Measurements from ENCODE around the gene RSPO1.

The RSPO1 gene

DNA sequence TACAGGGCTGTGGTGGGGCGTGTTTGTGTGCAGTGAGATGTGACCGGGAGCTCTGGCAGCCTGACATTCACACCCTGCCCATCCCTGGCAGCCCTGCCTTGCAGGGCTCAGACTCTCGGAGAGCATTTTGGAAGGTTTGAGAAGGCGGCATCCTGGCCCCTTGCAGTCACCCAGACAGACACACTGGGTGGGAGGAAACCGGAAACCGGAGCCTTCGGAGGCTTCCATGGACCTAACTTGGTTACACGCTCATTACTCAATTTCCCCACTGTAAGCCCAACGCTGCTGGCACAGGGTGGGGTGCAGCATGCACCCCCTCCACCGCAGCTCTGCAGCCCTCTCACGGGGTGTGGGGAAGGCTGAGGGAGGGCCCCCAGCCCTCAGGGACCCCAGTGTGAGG lies 22.2 kb upstream of the RSPO1 start:
- ATAC-seq: no peak
- no peak for DNase-seq

DNA sequence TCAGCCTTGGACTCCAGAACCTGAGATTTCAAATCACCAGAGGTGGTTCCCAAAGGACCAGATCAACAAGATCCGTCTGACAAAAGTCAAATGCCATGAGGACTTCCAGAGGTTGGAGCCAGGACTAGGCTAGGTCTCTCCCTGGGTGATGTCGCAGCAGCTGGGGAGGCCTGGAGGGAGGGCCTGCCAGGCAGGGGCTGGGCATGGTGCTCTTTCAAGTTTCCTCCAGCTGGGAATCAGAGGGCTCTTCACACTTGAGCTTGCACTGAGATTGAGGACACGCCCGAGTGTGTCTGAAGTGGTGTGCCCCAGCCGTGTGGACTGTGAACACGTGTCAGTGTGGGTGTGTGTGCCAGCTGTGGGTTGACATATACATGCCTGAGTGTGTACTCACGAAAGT lies 21.3 kb upstream of the RSPO1 start:
- DNase-seq (no peak), ATAC-seq (no peak)

DNA sequence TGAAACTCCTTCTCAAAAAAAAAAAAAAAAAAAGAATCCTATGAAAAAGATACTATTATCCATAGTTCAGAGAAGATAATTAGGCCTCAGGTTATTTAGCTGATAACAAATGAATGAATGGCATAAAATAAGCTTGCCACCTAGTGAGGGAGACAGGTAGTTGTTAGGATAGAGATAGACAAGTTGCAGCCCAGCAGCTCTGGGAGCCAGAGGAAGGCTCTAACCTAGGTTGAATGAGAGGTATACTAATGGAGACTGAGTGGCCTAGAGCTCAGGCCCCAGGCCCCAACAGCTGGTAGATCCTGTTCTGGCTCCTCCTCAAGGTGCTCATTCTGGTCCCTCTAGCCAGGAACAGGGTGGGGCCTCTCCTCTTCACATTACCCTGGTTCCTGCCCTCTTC lies 20.6 kb upstream of the RSPO1 start:
- DNase-seq (no peak), ATAC-seq (no peak)

DNA sequence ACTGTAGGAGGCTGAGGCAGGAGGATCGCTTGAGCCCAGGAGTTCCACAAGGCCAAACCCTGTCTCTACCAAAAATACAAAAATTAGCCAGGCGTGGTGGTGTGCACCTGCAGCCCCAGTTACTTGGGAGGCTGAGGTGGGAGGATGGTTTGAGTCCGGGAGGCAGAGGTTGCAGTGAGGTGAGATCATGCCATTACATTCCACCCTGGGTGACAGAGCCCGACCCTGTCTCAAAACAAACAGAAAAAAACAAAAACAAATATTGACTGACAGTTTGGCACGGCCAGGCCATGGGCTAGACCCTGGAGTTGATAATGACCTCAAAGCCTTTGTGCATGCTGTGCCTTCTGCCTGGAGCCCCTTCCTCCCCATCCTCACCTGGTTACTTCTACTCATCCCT lies 19.2 kb upstream of the RSPO1 start:
- no peak for DNase-seq
- ATAC-seq: no peak

DNA sequence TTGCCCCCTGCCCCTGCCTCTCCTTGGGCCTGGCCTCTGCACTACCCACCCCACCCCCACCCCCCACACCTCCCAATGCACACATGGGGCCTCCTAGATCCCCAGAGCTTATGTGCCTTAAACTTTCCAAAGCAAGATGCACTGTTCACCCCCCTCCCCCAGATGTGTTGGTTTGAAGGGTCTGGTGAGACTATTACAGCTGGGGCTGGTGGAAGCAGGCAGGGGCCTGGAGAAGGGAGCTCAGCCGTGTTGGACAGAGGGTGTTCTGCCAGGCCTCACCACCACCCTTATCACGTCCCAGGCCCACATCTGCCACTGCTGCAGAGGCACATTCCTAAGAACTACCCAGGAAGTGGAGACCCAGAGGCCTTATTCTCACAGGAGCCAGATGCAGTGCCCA lies 18.3 kb upstream of the RSPO1 start:
- ATAC-seq: no peak
- DNase-seq: no peak

DNA sequence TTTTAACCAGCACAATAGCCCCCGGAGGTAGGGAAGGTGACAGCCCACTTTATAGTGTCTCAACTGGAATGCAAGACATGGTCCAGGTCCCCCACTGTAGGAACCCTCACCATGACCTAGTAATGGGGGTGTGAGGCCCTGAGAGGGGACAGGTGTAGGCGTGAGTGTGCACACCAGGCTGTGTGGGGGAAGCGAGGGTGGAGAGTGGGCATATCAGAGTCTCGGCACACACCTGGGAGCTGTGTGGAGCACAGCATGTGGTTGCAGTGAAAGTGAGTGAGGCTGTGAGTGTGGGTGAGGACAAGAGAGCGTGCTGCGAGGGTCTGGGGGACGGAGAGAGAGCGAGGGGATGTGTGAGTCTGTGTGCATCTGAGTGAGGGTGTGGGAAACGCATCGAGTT lies 17.1 kb upstream of the RSPO1 start:
- DNase-seq (no peak), ATAC-seq (no peak)

DNA sequence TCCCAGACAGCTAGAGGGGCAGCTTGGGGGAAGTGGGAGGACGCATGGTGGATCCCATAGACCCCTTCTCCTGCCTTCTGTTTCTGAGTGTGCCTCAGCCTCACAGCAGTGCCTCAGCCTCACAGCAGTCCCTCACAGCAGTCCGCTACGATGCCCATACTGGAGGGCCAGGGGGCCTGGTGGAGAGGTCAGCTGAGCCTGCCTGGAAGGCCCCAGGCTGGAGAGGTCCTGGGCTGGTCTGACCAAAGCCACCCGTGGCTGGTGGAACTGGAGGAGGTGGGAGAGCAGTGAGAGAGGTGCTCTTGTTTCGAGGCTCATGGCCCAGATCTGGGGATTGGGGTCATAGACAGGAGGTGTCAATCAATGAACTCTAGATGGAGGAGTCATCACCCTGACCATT lies 16.0 kb upstream of the RSPO1 start:
- ATAC-seq (no peak), DNase-seq (no peak)

DNA sequence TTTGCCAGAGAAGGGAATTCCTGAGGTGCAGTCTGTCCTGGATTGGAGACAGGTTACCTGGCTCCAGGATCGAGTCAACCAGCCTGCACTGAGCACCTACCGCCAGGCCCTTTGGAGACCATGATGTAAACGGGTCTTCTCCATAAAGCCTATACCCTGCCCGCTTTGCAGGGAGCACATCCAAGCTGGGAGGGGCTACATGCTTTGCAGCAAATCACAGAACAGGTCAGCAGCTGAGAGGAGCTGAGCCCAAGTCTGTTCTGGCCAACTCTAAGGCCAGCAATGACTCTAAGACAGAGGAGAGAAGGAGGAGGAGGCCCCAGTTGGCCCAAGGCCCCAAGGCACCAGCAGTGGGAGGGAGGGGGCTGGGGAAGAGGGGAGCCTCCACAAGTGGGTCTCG lies 15.5 kb upstream of the RSPO1 start:
- no peak for ATAC-seq
- DNase-seq: no peak

DNA sequence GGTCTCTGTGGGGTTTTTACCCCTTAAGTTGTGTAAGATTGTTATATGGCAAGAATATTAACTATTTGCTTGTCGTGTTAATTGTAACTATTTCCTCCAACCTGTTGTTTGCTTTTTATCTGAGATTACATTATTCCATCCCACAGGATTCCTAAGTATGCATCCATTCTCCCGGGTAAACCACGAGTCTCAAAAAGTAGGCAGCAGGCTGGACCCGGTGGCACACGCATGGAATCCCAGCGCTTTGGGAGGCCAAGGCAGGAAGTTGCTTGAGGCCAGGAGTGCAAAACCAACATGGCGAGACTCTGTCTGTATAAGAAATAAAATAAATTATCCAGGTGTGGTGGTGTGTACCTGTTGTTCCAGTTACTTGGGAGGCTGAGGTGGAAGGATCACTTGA lies 12.6 kb upstream of the RSPO1 start:
- no peak for DNase-seq
- ATAC-seq: no peak

DNA sequence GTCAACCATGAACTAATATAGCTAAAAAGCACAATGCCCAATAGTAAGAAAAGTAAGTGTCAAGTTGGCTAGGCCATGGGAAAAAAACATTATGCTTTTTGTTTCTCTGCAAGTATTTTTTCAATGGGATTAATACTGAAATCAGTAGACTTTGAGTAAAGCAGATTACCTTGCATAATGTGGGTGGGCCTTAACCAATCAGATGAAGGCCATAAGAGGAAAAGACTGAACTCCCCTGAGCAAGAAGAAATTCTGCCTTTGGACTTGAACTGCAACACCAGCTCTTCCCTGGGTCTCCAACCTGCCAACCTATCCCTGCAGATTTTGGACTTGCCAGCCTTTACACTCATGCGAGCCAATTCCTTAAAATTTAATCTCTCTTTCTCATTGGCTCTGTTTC lies 6.4 kb upstream of the RSPO1 start:
- ATAC-seq (no peak), DNase-seq (no peak)

DNA sequence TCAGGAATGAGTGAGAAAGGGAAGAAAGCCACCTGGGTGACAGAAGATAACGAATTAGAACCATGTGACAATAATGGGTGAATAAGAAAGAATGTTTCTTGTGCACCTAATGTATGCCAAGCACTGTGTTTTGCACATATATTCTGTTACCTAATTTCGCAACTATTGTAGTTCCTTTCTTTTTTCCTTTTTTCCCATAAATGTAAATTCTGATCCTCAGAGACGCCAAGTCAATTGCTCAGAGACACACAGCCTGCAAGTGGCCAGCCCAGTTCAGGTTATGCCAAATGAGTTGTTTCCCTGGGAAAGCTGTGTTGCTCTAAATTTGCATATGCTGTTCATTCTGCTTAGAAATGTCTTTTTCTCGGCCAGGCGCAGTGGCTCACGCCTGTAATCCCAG lies 1.7 kb upstream of the RSPO1 start:
- ATAC-seq (no peak), DNase-seq (no peak)

DNA sequence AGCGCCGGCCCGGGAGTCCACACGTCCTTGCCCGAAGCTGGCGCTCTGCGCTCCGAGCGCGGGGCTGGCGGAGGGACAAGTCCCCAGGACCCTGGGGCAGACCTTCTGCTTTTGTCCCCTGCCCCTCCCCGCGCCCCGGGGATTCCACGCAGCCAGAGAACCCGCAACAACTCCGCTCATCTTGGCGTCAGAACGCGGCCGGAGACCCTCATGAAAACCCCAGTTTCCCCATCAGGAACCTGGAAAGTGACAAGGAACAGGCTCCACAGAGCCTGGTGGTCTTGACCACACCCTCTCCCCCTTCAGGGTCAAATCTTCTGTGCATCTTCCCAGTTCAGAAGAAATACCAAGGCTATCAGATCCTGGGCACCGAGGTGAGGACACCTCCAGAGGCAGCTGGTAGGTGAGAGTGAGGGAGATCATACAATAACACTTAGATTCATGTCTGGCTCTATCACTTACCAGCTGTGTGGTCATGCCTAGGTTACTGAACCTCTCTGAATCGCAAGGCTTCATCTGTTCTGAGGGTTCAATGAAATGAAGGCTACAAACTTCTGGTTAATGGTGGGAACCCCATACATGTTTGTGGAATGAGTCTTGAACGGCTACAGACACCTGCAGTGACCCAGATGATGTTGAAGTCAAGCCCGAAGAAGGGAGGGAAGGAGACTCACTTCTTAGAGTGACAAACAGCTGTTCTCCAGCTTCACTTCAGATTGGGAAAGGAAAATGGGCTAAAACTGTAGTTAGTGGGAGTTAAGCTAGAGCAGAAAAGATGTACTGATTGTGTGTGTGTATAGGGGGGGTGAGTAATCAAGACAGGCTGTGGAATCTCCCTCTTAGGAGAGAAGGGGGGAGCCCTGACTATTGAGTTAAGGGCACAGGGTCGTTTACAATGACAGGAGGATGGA lies 555 bp upstream of the RSPO1 start:
- no peak for ATAC-seq
- no peak for DNase-seq

DNA sequence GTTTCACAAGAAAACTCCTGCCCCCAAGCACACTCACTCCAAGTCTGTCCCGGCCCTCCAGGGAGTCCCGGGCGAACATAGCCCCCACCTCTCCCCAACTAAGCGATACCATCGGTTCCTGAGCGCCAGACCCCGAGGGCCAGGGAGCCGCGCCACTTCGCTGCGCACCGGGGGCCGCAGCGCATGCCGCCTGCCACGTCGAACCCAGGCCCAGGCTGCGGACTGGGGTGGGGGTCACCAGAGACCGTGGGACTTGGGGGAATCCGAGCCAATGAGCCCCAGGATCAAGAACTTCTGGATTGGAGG lies 801 bp downstream of the RSPO1 start:
- DNase-seq (no peak), ATAC-seq (no peak)

DNA sequence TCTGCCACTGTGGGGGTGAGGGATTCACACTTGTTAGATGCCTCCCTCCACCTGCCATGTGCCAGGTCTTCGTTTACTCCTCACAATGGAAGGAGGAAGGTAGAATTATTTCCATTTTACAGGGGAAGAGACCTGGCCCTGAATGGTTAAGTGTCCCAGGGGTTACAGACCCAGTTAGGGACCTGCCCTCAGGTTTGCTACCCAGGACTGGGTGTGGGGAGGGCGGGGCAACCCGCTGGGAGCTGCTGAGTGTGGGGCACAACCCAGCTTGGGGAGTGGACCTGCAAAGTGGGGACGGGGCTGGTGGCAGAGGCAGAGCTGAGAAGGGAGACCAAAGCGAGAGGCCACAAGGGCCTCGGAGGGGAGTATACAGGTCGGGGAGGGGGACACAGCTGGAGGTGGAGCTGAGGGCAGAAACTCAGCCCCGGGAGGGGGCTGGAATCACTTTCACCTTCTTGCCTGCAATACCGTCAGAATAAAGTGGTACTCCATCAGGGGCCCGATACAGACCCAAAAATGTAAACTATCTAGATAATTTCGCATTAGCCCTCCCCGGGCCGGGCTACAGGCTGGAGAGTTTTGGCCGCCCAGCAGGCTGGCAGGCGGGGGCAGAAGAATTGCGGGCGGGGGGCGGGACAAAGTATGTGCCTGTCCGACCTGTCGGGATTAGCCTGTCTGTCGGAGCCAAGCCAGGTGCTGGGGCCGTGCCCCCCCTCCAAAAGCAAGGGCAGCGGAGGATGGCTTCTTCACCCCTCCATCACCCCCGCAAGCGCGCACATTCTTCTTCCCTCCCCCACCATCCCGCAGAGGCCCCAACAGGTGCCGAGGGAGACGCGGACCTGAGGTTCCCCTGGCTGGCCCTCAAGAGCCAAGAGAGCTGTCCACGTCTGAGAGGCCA lies 1.4 kb downstream of the RSPO1 start:
- no peak for ATAC-seq
- DNase-seq: no peak

DNA sequence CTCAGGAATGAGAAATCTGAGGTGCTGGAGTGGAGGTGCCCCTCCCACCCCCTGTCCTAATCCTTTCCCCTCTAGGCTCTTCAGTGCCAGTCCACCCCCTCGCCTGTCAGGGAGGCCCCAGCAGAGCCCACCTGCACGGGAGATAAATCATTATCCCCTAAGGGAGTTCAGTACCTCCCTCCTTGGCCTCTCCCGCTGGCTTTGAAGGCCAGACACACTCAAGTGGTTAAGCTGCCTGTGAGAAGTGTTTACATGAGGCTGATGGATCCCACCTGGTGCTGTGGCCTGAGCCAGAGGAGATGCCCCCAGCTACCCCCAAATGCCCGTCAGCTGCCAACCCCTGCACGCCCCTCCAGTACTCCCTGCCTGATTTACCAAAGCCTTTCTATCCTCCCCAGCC lies 3.7 kb downstream of the RSPO1 start:
- DNase-seq (no peak), ATAC-seq (no peak)

DNA sequence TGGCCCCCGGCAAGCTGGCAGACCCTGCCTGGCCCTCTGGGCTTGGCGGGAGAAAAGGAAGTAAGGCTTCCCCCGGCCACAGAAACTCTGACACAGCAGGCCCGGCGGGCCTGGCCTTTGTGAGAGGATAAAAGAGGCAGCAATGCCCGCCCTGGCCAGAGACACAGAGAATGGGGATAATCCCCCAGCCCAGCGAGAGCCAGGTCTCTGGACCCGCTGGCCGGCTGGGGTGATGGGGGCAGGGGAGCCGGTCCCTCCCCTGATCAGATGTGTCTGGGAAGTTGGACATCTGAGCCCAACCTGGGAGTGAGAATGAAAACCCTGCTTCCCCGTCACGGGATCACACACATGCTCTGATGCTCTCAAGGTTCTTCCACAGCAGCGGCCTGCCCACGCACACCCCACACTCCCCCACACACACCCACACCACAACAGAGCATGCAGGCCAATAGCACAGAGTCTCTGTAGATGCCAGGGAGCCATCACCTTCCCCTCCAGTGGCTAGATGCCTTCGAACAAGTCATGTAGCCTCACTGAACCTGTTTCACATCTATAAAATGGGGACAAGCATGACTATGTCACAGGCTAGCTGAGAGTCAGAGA lies 4.2 kb downstream of the RSPO1 start:
- ATAC-seq: no peak
- no peak for DNase-seq

DNA sequence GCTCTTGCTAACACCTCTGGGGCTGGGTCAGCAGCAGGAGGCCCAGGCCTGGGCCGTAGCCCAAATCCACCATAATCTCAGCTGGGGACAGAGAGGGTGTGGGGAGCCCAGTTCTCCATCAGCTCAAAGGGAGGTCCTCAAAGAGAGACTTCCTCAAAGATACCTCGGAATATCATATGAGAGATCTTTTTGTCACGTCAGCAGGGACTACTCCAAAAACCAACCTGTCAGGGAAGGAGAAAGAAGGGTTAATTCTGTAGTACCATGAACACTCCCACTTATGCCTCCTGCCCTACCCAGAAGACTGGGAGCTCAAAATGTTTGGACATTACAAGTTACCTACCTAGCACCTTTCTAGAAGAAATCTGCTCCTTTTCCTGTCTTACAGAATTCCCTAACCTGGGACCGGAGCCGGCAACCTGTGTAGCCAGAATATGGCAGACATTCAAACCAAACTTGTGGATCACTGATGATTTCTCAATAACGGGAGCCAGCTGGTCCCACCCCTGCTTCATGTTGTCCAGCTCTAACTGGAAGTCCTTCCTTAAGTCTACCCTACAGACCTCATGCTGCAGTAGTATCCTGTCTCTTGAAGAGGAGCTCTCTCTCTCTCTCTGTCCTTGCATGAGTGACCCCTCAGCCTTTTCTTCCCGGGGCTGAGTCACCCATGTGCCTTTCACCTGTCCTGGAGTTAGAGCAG lies 4.8 kb downstream of the RSPO1 start:
- ATAC-seq (no peak), DNase-seq (no peak)

DNA sequence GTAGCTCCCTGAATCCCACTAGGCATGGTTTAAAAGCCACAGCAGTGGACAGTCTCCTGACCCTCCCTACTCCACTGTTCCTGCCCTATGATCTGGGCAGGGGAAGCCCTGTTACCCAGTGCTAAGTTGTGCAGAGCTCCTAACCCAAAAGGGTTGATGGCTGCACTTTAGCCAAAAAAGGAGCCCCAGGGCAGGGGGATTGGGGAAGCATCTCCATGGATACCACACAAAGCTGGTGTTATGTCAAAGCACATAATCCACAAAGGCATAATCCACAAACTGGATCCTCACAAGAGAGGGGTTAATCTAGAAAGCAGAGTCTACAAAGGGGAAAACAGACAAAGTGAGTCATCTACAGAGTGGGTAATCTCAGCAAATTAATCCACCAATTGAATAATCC lies 5.7 kb downstream of the RSPO1 start:
- DNase-seq (no peak), ATAC-seq (no peak)

DNA sequence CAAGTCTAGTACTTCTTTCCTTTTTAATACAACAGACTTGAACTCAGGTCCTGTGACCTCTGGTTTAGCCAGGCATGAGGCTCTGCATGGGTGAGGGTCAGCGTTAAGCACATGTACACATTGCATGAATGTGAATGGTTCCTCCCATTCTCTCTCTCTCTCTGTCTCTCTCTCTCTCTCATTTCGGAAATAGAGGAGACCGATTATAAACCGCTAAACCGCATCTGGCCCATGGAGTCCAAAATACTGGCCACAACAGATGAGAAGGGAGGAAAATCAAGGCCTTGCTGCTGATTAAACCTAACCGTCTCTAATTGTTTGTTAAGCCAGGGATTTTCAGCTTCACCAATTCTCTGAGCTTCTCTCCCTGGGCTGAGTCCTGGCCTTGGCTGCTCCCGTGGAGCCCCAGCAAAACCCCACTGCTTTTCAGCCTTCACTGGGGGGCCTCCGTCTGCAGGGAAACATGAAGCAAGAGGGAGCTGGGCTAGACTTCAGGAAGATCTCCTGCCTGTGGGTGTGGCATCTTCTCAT lies 6.6 kb downstream of the RSPO1 start:
- ATAC-seq (no peak), DNase-seq (no peak)

DNA sequence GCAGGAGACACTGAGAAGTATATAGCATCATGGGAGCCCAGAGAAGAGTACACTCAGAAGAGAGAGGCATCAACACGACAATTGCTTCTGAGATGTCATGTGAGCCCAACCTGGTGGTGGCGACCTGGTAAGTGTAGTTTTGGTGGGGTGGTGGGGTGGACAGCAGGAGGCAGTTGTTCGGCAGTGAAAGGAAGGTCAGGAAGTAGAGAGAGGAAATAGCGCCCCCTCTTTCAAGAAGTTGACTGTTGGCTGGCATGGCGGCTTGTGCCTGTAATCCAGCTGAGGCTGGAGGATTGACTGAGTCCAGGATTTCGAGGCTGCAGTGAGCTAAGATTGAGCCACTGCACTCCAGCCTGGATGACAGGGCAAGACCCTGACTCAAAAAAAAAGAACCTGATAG lies 12.6 kb downstream of the RSPO1 start:
- no peak for DNase-seq
- no peak for ATAC-seq

DNA sequence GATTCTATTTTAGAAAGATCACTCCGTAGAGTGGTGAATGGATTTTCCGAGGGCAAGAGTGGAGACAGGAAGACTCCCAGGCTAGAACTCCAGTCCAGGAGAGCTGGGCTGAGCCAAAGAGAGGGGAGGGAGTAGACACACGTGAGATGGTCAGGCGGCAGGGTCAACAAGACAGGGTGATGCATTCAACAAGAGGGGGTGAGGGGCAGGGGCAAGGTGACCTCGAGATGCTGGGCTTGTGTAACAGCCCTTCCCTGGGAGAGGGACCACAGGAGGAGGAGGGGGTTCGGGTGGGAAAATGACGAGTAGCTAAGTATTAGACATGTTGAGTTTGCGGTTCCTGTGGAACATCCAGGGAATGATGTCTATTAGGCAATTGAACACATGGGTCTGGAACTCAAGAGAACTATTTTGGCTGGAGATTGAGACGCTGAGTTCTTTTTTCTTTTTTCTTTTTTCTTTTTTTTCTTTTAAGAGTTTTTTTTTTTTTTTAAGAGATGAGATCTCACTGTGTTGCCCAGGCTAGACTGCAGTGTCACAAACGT lies 13.3 kb downstream of the RSPO1 start:
- no peak for ATAC-seq
- DNase-seq: no peak

DNA sequence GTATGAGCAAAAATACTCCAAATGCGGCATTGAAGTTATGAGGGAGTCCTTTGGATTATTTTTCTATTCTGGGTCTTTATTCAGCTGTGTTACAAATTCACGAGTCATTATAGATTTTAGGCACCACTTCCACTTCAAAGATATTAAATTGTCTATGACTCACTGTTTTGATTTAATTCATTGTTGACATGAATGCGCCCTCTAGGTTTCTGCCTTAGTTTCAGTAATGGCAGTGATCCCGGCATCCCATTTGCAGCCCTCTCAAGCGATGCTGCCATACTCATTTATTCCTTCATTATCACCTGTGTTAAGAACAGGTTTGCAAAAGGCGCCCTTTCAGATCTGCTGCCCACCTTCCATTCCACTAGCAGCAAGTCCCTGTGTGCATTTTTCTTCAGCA lies 14.0 kb downstream of the RSPO1 start:
- no peak for ATAC-seq
- DNase-seq: no peak
